Neural cell (in vitro differentiated cells): ENCODE results near the gene GRM3. TPM values are rescaled to one million over a fixed set of nuclear protein-coding genes. Genes with fewer than 3 reads are reported as not detected.

Experiments used
- H2AFZ ChIP-seq: fragments of 200-600, 300-800 bp; sonication (generic), shearing (Covaris generic); 2 replicates; pipeline ENCODE4 v1.6.0; 2014; ENCODE audit warnings: low read depth, mild to moderate bottlenecking, antibody characterized with exemption, low read length, moderate library complexity
- H3F3A ChIP-seq: fragments of 200-600 bp; shearing (Covaris generic); 2 replicates; pipeline ENCODE4 v1.6.1; 2016; ENCODE audit warnings: mild to moderate bottlenecking, moderate library complexity, mixed read lengths, antibody characterized with exemption, low read length; ENCODE audit not compliant: insufficient read depth, poor library complexity, severe bottlenecking
- H3K27ac ChIP-seq: fragments of 200-600, 300-800 bp; sonication (generic), shearing (Covaris generic); 2 replicates; pipeline ENCODE4 v1.5.1; 2014; ENCODE audit warnings: mild to moderate bottlenecking, low read length, moderate library complexity
- H3K27me3 ChIP-seq: fragments of 300-800, 200-600 bp; sonication (generic), shearing (Covaris generic); 2 replicates; pipeline ENCODE4 v1.6.0; 2014; ENCODE audit warnings: mild to moderate bottlenecking, low read depth, low read length, moderate library complexity; ENCODE audit not compliant: insufficient read depth
- H3K36me3 ChIP-seq: fragments of 300-800, 200-600 bp; sonication (generic), shearing (Covaris generic); 2 replicates; pipeline ENCODE4 v1.5.1; 2014; ENCODE audit warnings: mild to moderate bottlenecking, antibody characterized with exemption, low read length, moderate library complexity; ENCODE audit not compliant: insufficient read depth
- H3K4me2 ChIP-seq: fragments of 300-800, 200-600 bp; sonication (generic), shearing (Covaris generic); 2 replicates; pipeline ENCODE4 v1.6.0; 2014; ENCODE audit warnings: mild to moderate bottlenecking, low read length
- H3K4me3 ChIP-seq: fragments of 300-800, 200-600 bp; sonication (generic), shearing (Covaris generic); 2 replicates; pipeline ENCODE4 v1.5.1; 2014; ENCODE audit warnings: mild to moderate bottlenecking, low read length, moderate library complexity
- H3K79me2 ChIP-seq: fragments of 200-600 bp; shearing (Covaris generic); replicated peaks from 2 replicates; pipeline ENCODE4 v1.6.0; 2014; ENCODE audit warnings: mild to moderate bottlenecking, low read length, moderate library complexity; ENCODE audit not compliant: insufficient read depth
- H3K9ac ChIP-seq: fragments of 300-800, 200-600 bp; sonication (generic), shearing (Covaris generic); 2 replicates; pipeline ENCODE4 v1.6.1; 2016; ENCODE audit warnings: mild to moderate bottlenecking, low read length, mixed read lengths
- H3K9me2 ChIP-seq: fragments of 200-600 bp; shearing (Covaris generic); 2 replicates; pipeline ENCODE4 v1.6.1; 2016; ENCODE audit warnings: mild to moderate bottlenecking, low read length, mixed read lengths; ENCODE audit not compliant: insufficient read depth
- H3K9me3 ChIP-seq: fragments of 200-600, 300-800 bp; sonication (generic), shearing (Covaris generic); 2 replicates; pipeline ENCODE4 v1.6.1; 2016; ENCODE audit warnings: mild to moderate bottlenecking, mixed run types, low read length, moderate library complexity, mixed read lengths
- H4K20me1 ChIP-seq: fragments of 200-600 bp; shearing (Covaris generic); 2 replicates; pipeline ENCODE4 v1.6.1; 2016; ENCODE audit warnings: mild to moderate bottlenecking, mixed run types; ENCODE audit not compliant: insufficient read depth
- CTCF ChIP-seq: fragments of 450-650 bp; IDR thresholded peaks from 2 replicates; pipeline ENCODE4 v1.5.1; 2014; ENCODE audit warnings: antibody characterized with exemption, mild to moderate bottlenecking, moderate library complexity; ENCODE audit not compliant: poor library complexity, severe bottlenecking
- EP300 ChIP-seq: fragments of 450-650 bp; conservative IDR thresholded peaks from 2 replicates; pipeline ENCODE4 v1.6.1; 2014; ENCODE audit warnings: antibody characterized with exemption, mild to moderate bottlenecking, moderate library complexity; ENCODE audit not compliant: poor library complexity, severe bottlenecking
- EZH2 ChIP-seq: fragments of 200-600, 300-800 bp; shearing (Covaris generic), sonication (generic); IDR thresholded peaks from 2 replicates; pipeline ENCODE4 v1.6.1; 2014; ENCODE audit warnings: antibody characterized with exemption, low read length, borderline replicate concordance, mild to moderate bottlenecking; ENCODE audit not compliant: insufficient read depth, poor library complexity, severe bottlenecking
- MXI1 ChIP-seq: fragments of 450-650 bp; conservative IDR thresholded peaks from 2 replicates; pipeline ENCODE4 v1.6.1; 2014; ENCODE audit warnings: antibody characterized with exemption, mild to moderate bottlenecking; ENCODE audit not compliant: poor library complexity, severe bottlenecking
- POLR2AphosphoS5 ChIP-seq: IDR thresholded peaks from 2 replicates; pipeline ENCODE4 v1.6.1; 2012
- RAD21 ChIP-seq: fragments of 450-650 bp; conservative IDR thresholded peaks from 2 replicates; pipeline ENCODE4 v1.6.1; 2014; ENCODE audit warnings: antibody characterized with exemption, mild to moderate bottlenecking, moderate library complexity
- REST ChIP-seq: IDR thresholded peaks from 2 replicates; pipeline ENCODE4 v1.6.1; 2012; ENCODE audit warnings: borderline replicate concordance
- SMC3 ChIP-seq: fragments of 450-650 bp; conservative IDR thresholded peaks from 2 replicates; pipeline ENCODE4 v1.6.1; 2014; ENCODE audit warnings: antibody characterized with exemption, mild to moderate bottlenecking, moderate library complexity; ENCODE audit not compliant: poor library complexity
- TAF1 ChIP-seq: IDR thresholded peaks from 2 replicates; pipeline ENCODE4 v1.6.1; 2012; ENCODE audit warnings: low read depth
- polyA plus RNA-seq: library from polyadenylated mRNA; depleted of rRNA; stranded (reverse); fragments of >200 nt; gene quantifications from 2 replicates; pipeline ENCODE4 v1.2.3, GENCODE V29; 2014

GRM3 gene
- polyA plus RNA-seq, 1 donor from 2014 or later: 15.9 TPM

- no peaks in the 10 kb centered on the region for H3K9me2 ChIP-seq
- TF ChIP-seq POLR2AphosphoS5: no peak
- no peak for TF ChIP-seq REST
- TF ChIP-seq RAD21: no peak
- TF ChIP-seq EP300: no peak
- no peak for TF ChIP-seq TAF1
- TF ChIP-seq MXI1: no peak
- TF ChIP-seq SMC3: no peak
- no peak for TF ChIP-seq CTCF
- no peak for TF ChIP-seq EZH2
- no peaks in the 10 kb centered on the region for H4K20me1 ChIP-seq
- no peak overlapping the region for H3K4me2 ChIP-seq
- no peaks in the 10 kb centered on the region for H3K27me3 ChIP-seq
- H3K27ac ChIP-seq: no peak overlapping the region
- no peaks in the 10 kb centered on the region for H3K36me3 ChIP-seq
- no peak overlapping the region for H2AFZ ChIP-seq
- no peaks in the 10 kb centered on the region for H3K9me3 ChIP-seq
- H3K9ac ChIP-seq: no peak overlapping the region
- no peaks in the 10 kb centered on the region for H3K79me2 ChIP-seq
- no peak overlapping the region for H3K4me3 ChIP-seq
- H3F3A ChIP-seq: no peaks in the 10 kb centered on the region
Observed at GRCh38 chr7:86667732-86668131, 24.0 kb downstream of the GRM3 start.

- Histone ChIP-seq H3K9me2 (no peaks in the 10 kb centered on the region), H3K27ac (no peak overlapping the region), H3K4me2 (no peak overlapping the region), H2AFZ (no peak overlapping the region), H4K20me1 (no peaks in the 10 kb centered on the region), H3K9me3 (no peaks in the 10 kb centered on the region), H3K4me3 (no peak overlapping the region), H3F3A (no peaks in the 10 kb centered on the region), H3K79me2 (no peaks in the 10 kb centered on the region), H3K36me3 (no peaks in the 10 kb centered on the region), H3K9ac (no peak overlapping the region), H3K27me3 (no peaks in the 10 kb centered on the region)
- TF ChIP-seq CTCF (no peak), POLR2AphosphoS5 (no peak), TAF1 (no peak), MXI1 (no peak), REST (no peak), EZH2 (no peak), SMC3 (no peak), RAD21 (no peak), EP300 (no peak)
Observed at GRCh38 chr7:86668315-86668714, 24.6 kb downstream of the GRM3 start.
